Neural progenitor cell (in vitro differentiated cells): ENCODE measurements around the gene RNF157. TPM values are rescaled to one million over a fixed set of nuclear protein-coding genes. Genes with fewer than 3 reads are reported as not detected.

Experiments
- DNase-seq: peaks from one replicate; pipeline ENCODE4 v3.0.0-alpha.2; 2016; ENCODE audit warnings: low spot score
- H2AFZ ChIP-seq: fragments of 200-600 bp; sonication (generic); replicated peaks from 2 replicates; pipeline ENCODE4 v1.6.1; 2016; ENCODE audit warnings: antibody characterized with exemption
- H3F3A ChIP-seq: fragments of 200-600 bp; sonication (generic); 2 replicates; pipeline ENCODE4 v1.6.1; 2016; ENCODE audit warnings: antibody characterized with exemption, low read depth
- H3K27ac ChIP-seq: fragments of 200-600 bp; sonication (generic); 2 replicates; pipeline ENCODE4 v1.5.1; 2016; ENCODE audit warnings: mild to moderate bottlenecking
- H3K27me3 ChIP-seq: fragments of 200-600 bp; sonication (generic); 2 replicates; pipeline ENCODE4 v1.6.1; 2016; ENCODE audit warnings: mild to moderate bottlenecking, moderate library complexity
- H3K36me3 ChIP-seq: fragments of 200-600 bp; sonication (generic); 2 replicates; pipeline ENCODE4 v1.5.1; 2016
- H3K4me1 ChIP-seq: fragments of 200-600 bp; sonication (generic); 2 replicates; pipeline ENCODE4 v1.6.1; 2016; ENCODE audit warnings: mixed run types
- H3K4me2 ChIP-seq: fragments of 200-600 bp; sonication (generic); 2 replicates; pipeline ENCODE4 v1.6.1; 2016
- H3K4me3 ChIP-seq: fragments of 200-600 bp; sonication (generic); 2 replicates; pipeline ENCODE4 v1.5.1; 2016
- H3K79me2 ChIP-seq: fragments of 200-600 bp; sonication (generic); 2 replicates; pipeline ENCODE4 v1.6.1; 2016; ENCODE audit warnings: low read depth
- H3K9ac ChIP-seq: fragments of 200-600 bp; sonication (generic); 2 replicates; pipeline ENCODE4 v1.6.1; 2016
- H3K9me3 ChIP-seq: fragments of 200-600 bp; sonication (generic); 2 replicates; pipeline ENCODE4 v1.5.1; 2016; ENCODE audit warnings: low read depth
- H4K20me1 ChIP-seq: fragments of 200-600 bp; sonication (generic); 2 replicates; pipeline ENCODE4 v1.6.1; 2016; ENCODE audit warnings: low read depth
- H3K27ac Mint-ChIP-seq: 3 replicates; pipeline ENCODE4 v1.8.0; 2021; ENCODE audit warnings: mixed read lengths
- H3K27me3 Mint-ChIP-seq: 2 replicates; pipeline ENCODE4 v1.8.0; 2022; ENCODE audit warnings: low read depth, mild to moderate bottlenecking, inconsistent platforms, moderate library complexity, mixed read lengths; ENCODE audit not compliant: insufficient read depth
- H3K36me3 Mint-ChIP-seq: 3 replicates; pipeline ENCODE4 v1.8.0; 2021; ENCODE audit warnings: mixed read lengths
- H3K4me1 Mint-ChIP-seq: 3 replicates; pipeline ENCODE4 v1.8.0; 2021; ENCODE audit warnings: mixed read lengths
- H3K4me3 Mint-ChIP-seq: 3 replicates; pipeline ENCODE4 v1.8.0; 2021; ENCODE audit warnings: mild to moderate bottlenecking, moderate library complexity, mixed read lengths
- H3K9me3 Mint-ChIP-seq: 3 replicates; pipeline ENCODE4 v1.8.0; 2020; ENCODE audit warnings: mixed read lengths
- CTCF ChIP-seq: fragments of 200-600 bp; sonication (generic); IDR thresholded peaks from 2 replicates; pipeline ENCODE4 v1.5.1; 2017; ENCODE audit warnings: antibody characterized with exemption, mild to moderate bottlenecking
- EZH2 ChIP-seq: fragments of 200-600 bp; sonication (generic); IDR thresholded peaks from 2 replicates; pipeline ENCODE4 v1.6.1; 2017; ENCODE audit warnings: antibody characterized with exemption, mild to moderate bottlenecking, moderate library complexity
- EZH2phosphoT487 ChIP-seq: fragments of 200-600 bp; sonication (generic); IDR thresholded peaks from 2 replicates; pipeline ENCODE4 v1.6.1; 2017; ENCODE audit warnings: antibody characterized with exemption
- total RNA-seq: library from RNA; depleted of rRNA; stranded (reverse); fragments of >200 nt; gene quantifications from 2 replicates; pipeline ENCODE4 v1.2.3, GENCODE V29; 2015; ENCODE audit warnings: low replicate concordance

RNF157 gene
- total RNA-seq, 1 donor from 2014 or later: 21.0 TPM

- Histone ChIP-seq H3K27ac (no peak overlapping the region), H2AFZ (no peak overlapping the region), H3K79me2 (no peaks in the 10 kb centered on the region), H4K20me1 (no peaks in the 10 kb centered on the region), H3K4me3 (no peak overlapping the region), H3K4me2 (no peak overlapping the region), H3K9me3 (no peaks in the 10 kb centered on the region), H3K4me1 (no peaks in the 10 kb centered on the region), H3K36me3 (no peaks in the 10 kb centered on the region), H3K9ac (no peak overlapping the region), H3F3A (no peaks in the 10 kb centered on the region), H3K27me3 (no peaks in the 10 kb centered on the region)
- peaks cover 9% of the 10 kb centered on the region for H3K27me3 Mint-ChIP-seq
- H3K9me3 Mint-ChIP-seq: no peaks in the 10 kb centered on the region
- DNase-seq: no peak
- no peak overlapping the region for H3K27ac Mint-ChIP-seq
- H3K36me3 Mint-ChIP-seq: peaks cover 6% of the 10 kb centered on the region
- TF ChIP-seq EZH2 (no peak), CTCF (no peak), EZH2phosphoT487 (no peak)
- H3K4me3 Mint-ChIP-seq: no peak overlapping the region
- H3K4me1 Mint-ChIP-seq: no peaks in the 10 kb centered on the region
Measured at GRCh38 chr17:76223802-76224201, 16.5 kb downstream of the RNF157 start.

- Histone ChIP-seq H3K27me3 (no peaks in the 10 kb centered on the region), H3K4me2 (no peak overlapping the region), H4K20me1 (peaks cover 3% of the 10 kb centered on the region), H3K4me3 (no peak overlapping the region), H3K79me2 (no peaks in the 10 kb centered on the region), H3F3A (no peaks in the 10 kb centered on the region), H3K9ac (no peak overlapping the region), H3K4me1 (no peaks in the 10 kb centered on the region), H3K27ac (no peak overlapping the region), H3K9me3 (no peaks in the 10 kb centered on the region), H3K36me3 (no peaks in the 10 kb centered on the region), H2AFZ (no peak overlapping the region)
- Mint-ChIP-seq H3K9me3 (no peaks in the 10 kb centered on the region), H3K36me3 (peaks cover 3% of the 10 kb centered on the region), H3K4me1 (no peaks in the 10 kb centered on the region), H3K27ac (no peak overlapping the region), H3K27me3 (peaks cover 6% of the 10 kb centered on the region), H3K4me3 (no peak overlapping the region)
- no peak for DNase-seq
- TF ChIP-seq EZH2: no peak
- no peak for TF ChIP-seq CTCF
- no peak for TF ChIP-seq EZH2phosphoT487
Measured at GRCh38 chr17:76219670-76220383, 20.5 kb downstream of the RNF157 start.

GRCh38 chr17:76217081-76217480, 23.2 kb downstream of the RNF157 start:
- Histone ChIP-seq H3K9me3 (no peaks in the 10 kb centered on the region), H3K79me2 (no peaks in the 10 kb centered on the region), H3K27ac (no peak overlapping the region), H3K9ac (no peak overlapping the region), H3K4me1 (peaks cover 11% of the 10 kb centered on the region), H4K20me1 (peaks cover 3% of the 10 kb centered on the region), H2AFZ (no peak overlapping the region), H3K4me3 (no peak overlapping the region), H3K27me3 (no peaks in the 10 kb centered on the region), H3K36me3 (no peaks in the 10 kb centered on the region), H3K4me2 (no peak overlapping the region), H3F3A (peaks cover 3% of the 10 kb centered on the region)
- Mint-ChIP-seq H3K27me3 (peaks cover 4% of the 10 kb centered on the region), H3K27ac (no peak overlapping the region), H3K9me3 (no peaks in the 10 kb centered on the region), H3K4me1 (peaks cover 7% of the 10 kb centered on the region), H3K36me3 (peaks cover 3% of the 10 kb centered on the region), H3K4me3 (no peak overlapping the region)
- DNase-seq: no peak
- TF ChIP-seq CTCF (no peak), EZH2phosphoT487 (no peak), EZH2 (no peak)
